H1 (cell line): Measurements from ENCODE around the gene PVR.
"Not testable (repeated sequence)": the region's sequence is repeated elsewhere in the genome, so short reads cannot be mapped to it uniquely, and the experiment has no call there.

Source experiments
- CBX5 ChIP-seq: fragments of 300-800, 300-1000 bp; sonication (generic); IDR thresholded peaks from 2 replicates; pipeline ENCODE4 v1.7.1; 2016; ENCODE audit warnings: antibody characterized with exemption, low read length, low read depth
- CEBPB ChIP-seq: IDR thresholded peaks from 2 replicates; pipeline ENCODE4 v1.6.1; 2012; ENCODE audit warnings: low read depth, low read length
- CREB1 ChIP-seq: IDR thresholded peaks from 2 replicates; pipeline ENCODE4 v1.6.1; 2012; ENCODE audit warnings: inconsistent platforms
- CTCF ChIP-seq, 3 experiments: IDR thresholded peaks; 1 replicate in 2 of 3; 2 replicates in 1 of 3; pipeline versions ENCODE4 v1.5.1 to v1.6.1; 2011; ENCODE audit warnings: low read length in 3 of 3, mild to moderate bottlenecking in 3 of 3, inconsistent platforms in 2 of 3, low read depth in 1 of 3, moderate library complexity in 1 of 3; ENCODE audit not compliant: insufficient read depth in 1 of 3; ENCODE audit errors: control extremely low read depth in 1 of 3
- EZH2 ChIP-seq: fragments of 200-600 bp; sonication (generic); IDR thresholded peaks from 2 replicates; pipeline ENCODE4 v1.7.1; 2012; ENCODE audit warnings: low read depth, mild to moderate bottlenecking, moderate library complexity, low read length, inconsistent platforms; ENCODE audit not compliant: severe bottlenecking
- HDAC6 ChIP-seq: IDR thresholded peaks from one replicate; pipeline ENCODE4 v1.7.1; 2012; ENCODE audit warnings: low read depth, mild to moderate bottlenecking, inconsistent platforms, low read length, moderate library complexity
- POLR2A ChIP-seq, 2 experiments: IDR thresholded peaks; 1 replicate in 1 of 2; 2 replicates in 1 of 2; pipeline ENCODE4 v1.6.1; 2011; ENCODE audit warnings: low read depth in 2 of 2, low read length in 2 of 2, mild to moderate bottlenecking in 2 of 2; ENCODE audit errors: control extremely low read depth in 1 of 2
- POLR2AphosphoS5 ChIP-seq: IDR thresholded peaks from 2 replicates; pipeline ENCODE4 v1.6.1; 2011; ENCODE audit warnings: low read depth, low read length
- RAD21 ChIP-seq, 2 experiments: IDR thresholded peaks in 1 of 2; conservative IDR thresholded peaks in 1 of 2; 2 replicates each; pipeline ENCODE4 v1.6.1; 2011; ENCODE audit warnings: low read depth in 2 of 2, low read length in 2 of 2, improper control_type of control experiment in 1 of 2, inconsistent platforms in 1 of 2, mild to moderate bottlenecking in 1 of 2, moderate library complexity in 1 of 2
- USF2 ChIP-seq: IDR thresholded peaks from 2 replicates; pipeline ENCODE4 v1.6.1; 2011; ENCODE audit warnings: low read length, improper control_type of control experiment
- ZNF274 ChIP-seq: IDR thresholded peaks from 2 replicates; pipeline ENCODE4 v1.7.0; 2012; ENCODE audit warnings: low read length, borderline replicate concordance; ENCODE audit errors: extremely low read depth

GRCh38 chr19:44670027-44670426 lies 26.3 kb downstream of the PVR start:
- not testable (repeated sequence) for TF ChIP-seq POLR2A (IDR thresholded peaks at IDR 0.05; ENCODE audit: control extremely low read depth in 1 of 2, low read depth in 2 of 2, low read length in 2 of 2); EZH2; POLR2AphosphoS5; CREB1; RAD21 (IDR thresholded peaks at IDR 0.05 in 1 of 2, conservative IDR thresholded peaks at IDR 0.05 in 1 of 2; ENCODE audit: low read depth in 2 of 2, low read length in 2 of 2); CTCF (IDR thresholded peaks at IDR 0.05; ENCODE audit: control extremely low read depth in 1 of 3, insufficient read depth in 1 of 3, low read depth in 1 of 3, low read length in 3 of 3); ZNF274; CBX5; USF2; CEBPB; HDAC6
